Gastrocnemius medialis (tissue), 4 donors: ENCODE results near the gene PBX4.

Experiments used
- CTCF ChIP-seq, 5 experiments: fragments of 450-650 bp in 3 of 5; fragments of 200-600 bp in 2 of 5; sonication (generic) in 2 of 5; IDR thresholded peaks in 4 of 5; conservative IDR thresholded peaks in 1 of 5; 1 replicate in 4 of 5; 2 replicates in 1 of 5; pipeline ENCODE4 v1.5.1; 2016 to 2019; ENCODE audit warnings: antibody characterized with exemption in 5 of 5, mild to moderate bottlenecking in 3 of 5, moderate library complexity in 3 of 5
- POLR2A ChIP-seq, 2 donors: fragments of 450-650 bp; IDR thresholded peaks; one replicate each; pipeline ENCODE4 v1.6.1; 2017; ENCODE audit warnings: antibody characterized with exemption in 2 of 2, mild to moderate bottlenecking in 2 of 2, moderate library complexity in 2 of 2

- TF ChIP-seq CTCF (IDR thresholded peaks at IDR 0.05 in 4 of 5, conservative IDR thresholded peaks at IDR 0.05 in 1 of 5) (no peak), POLR2A (IDR thresholded peaks at IDR 0.05) (no peak)
Measured at GRCh38 chr19:19527371-19527656, 91.2 kb downstream of the PBX4 start.
